Heart left ventricle (tissue), 13 donors: ENCODE measurements around the gene ENOX2.

Experiments used
- POLR2A ChIP-seq, 2 donors: fragments of 450-650 bp; IDR thresholded peaks; one replicate each; pipeline ENCODE4 v1.6.1; 2017; ENCODE audit warnings: antibody characterized with exemption in 2 of 2, mild to moderate bottlenecking in 2 of 2, moderate library complexity in 2 of 2
- TF ChIP-seq, protein P1 (sequence below), 12 donors: fragments of 200-600 bp; sonication (generic) in 4 of 12; IDR thresholded peaks; one replicate each; pipeline versions ENCODE4 v1.5.0 to v1.8.0; 2018 to 2022; ENCODE audit warnings: antibody characterized with exemption in 12 of 12, mild to moderate bottlenecking in 5 of 12
- donor health status: ischemic (EF 13 %, LVEDD 7.1; RV severe dilation, severe dysfunction).
- donor health status: DM: no; HTN: yes; CAD: no.
- donor health status: DM: no; HTN: no; CAD: no.
- donor health status: ischemic (EF 25% LVEDD 6.9; RV normal size, moderate dysfunction).
- donor health status: ischemic (EF 25% LVEDD 5.7; RV mildly dilated, moderate dysfunction).
- donor health status: ischemic (EF 35%, LVEDD 5.7; RV mildly dilated, moderate dysfunction).
- donor health status: nonischemic (EF 11% LVEDD 7.7; RV severe dilation, severe dysfunction).
- donor health status: DM: yes; HTN: yes; CAD: no.
- donor health status: PGD.
- donor health status: ischemic (EF 29% LVEDD 5.4; RV normal size, mild dysfunction).
- donor health status: nonischemic (EF 23%, LVEDD 6.1; RV moderate dilation, normal function).

DNA sequence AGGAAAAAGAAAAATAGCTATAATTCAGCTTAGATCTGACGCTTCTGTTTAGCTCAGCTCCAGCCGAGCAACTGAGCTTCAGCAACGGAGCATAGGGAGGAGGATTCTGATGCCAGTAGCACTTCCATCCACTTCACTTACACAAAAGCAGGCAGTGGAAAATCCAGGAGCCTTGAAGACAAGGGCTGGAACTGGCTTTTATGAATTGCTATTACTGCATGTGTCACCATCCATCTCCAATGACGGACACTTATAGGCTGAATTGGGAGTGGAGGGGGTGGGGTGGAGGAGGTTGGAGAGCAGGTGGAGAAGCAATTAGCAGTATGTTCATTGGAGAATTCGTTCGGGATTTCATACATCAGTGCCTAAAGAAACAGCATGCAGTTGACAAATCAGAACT lies 15.6 kb downstream of the ENOX2 start:
- TF ChIP-seq, protein P1, sequence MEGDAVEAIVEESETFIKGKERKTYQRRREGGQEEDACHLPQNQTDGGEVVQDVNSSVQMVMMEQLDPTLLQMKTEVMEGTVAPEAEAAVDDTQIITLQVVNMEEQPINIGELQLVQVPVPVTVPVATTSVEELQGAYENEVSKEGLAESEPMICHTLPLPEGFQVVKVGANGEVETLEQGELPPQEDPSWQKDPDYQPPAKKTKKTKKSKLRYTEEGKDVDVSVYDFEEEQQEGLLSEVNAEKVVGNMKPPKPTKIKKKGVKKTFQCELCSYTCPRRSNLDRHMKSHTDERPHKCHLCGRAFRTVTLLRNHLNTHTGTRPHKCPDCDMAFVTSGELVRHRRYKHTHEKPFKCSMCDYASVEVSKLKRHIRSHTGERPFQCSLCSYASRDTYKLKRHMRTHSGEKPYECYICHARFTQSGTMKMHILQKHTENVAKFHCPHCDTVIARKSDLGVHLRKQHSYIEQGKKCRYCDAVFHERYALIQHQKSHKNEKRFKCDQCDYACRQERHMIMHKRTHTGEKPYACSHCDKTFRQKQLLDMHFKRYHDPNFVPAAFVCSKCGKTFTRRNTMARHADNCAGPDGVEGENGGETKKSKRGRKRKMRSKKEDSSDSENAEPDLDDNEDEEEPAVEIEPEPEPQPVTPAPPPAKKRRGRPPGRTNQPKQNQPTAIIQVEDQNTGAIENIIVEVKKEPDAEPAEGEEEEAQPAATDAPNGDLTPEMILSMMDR (IDR thresholded peaks at IDR 0.05): no peak
- no peak for TF ChIP-seq POLR2A (IDR thresholded peaks at IDR 0.05)
